K562 (cell line): ENCODE results near the gene DAP.

Experiments
- ARNT ChIP-seq, 2 experiments: fragments of 450-650 bp; IDR thresholded peaks; 2 replicates each; pipeline ENCODE4 v1.6.1; 2016; ENCODE audit warnings: mild to moderate bottlenecking in 1 of 2
- CBFB ChIP-seq: sonication (generic); formaldehyde crosslinking; IDR thresholded peaks from 2 replicates; pipeline ENCODE4 v1.4.0; 2020; ENCODE audit warnings: mild to moderate bottlenecking, missing genetic modification reagents
- CBX8 ChIP-seq: fragments of 200-600 bp; sonication (generic); IDR thresholded peaks from 2 replicates; pipeline ENCODE4 v1.6.1; 2012; ENCODE audit warnings: borderline replicate concordance, mixed run types, low read depth, mild to moderate bottlenecking, moderate library complexity, mixed read lengths, low read length, control low read depth, inconsistent platforms; ENCODE audit not compliant: poor library complexity, severe bottlenecking; ENCODE audit errors: extremely low read depth
- CREM ChIP-seq: IDR thresholded peaks from 2 replicates; pipeline ENCODE4 v1.6.1; 2014; ENCODE audit warnings: antibody characterized with exemption, low read depth
- ELF1 ChIP-seq: fragments of 200-800 bp; sonication (Bioruptor generic); IDR thresholded peaks from 2 replicates; pipeline ENCODE4 v1.6.1; 2016; ENCODE audit warnings: missing genetic modification characterization, missing compliant biosample characterization
- NFYB ChIP-seq: IDR thresholded peaks from 2 replicates; pipeline ENCODE4 v1.6.1; 2011; ENCODE audit warnings: mild to moderate bottlenecking, moderate library complexity; ENCODE audit not compliant: insufficient read length; ENCODE audit errors: extremely low read depth
- SIN3A ChIP-seq, 2 experiments: fragments of 150-350 bp in 1 of 2; IDR thresholded peaks; 2 replicates each; pipeline ENCODE4 v1.6.1; 2011 to 2016; ENCODE audit warnings: borderline replicate concordance in 2 of 2, low read depth in 2 of 2, low read length in 2 of 2, mild to moderate bottlenecking in 2 of 2, moderate library complexity in 2 of 2; ENCODE audit not compliant: control insufficient read depth in 1 of 2
- ZNF512 ChIP-seq: IDR thresholded peaks from 2 replicates; pipeline ENCODE4 v1.6.1; 2016; ENCODE audit warnings: missing genetic modification characterization, missing compliant biosample characterization
- ZNF75A ChIP-seq: fragments of 450-650 bp; formaldehyde crosslinking; IDR thresholded peaks from 2 replicates; pipeline ENCODE4 v1.4.0; 2020; ENCODE audit warnings: mild to moderate bottlenecking

- TF ChIP-seq ZNF75A (CRISPR knock-in tag) (no peak), ARNT (IDR thresholded peaks at IDR 0.05) (no peak), CBX8 (no peak), CBFB (no peak), SIN3A (IDR thresholded peaks at IDR 0.05; ENCODE audit: borderline replicate concordance in 2 of 2, control insufficient read depth in 1 of 2, low read depth in 2 of 2, low read length in 2 of 2) (no peak), NFYB (no peak), ELF1 (tag) (no peak), CREM (no peak), ZNF512 (tag) (no peak)
These were observed 24.2 kb downstream of the DAP start for GRCh38 chr5:10736808-10737207.
